Measurements from ENCODE around the gene CRABP2.

DNA sequence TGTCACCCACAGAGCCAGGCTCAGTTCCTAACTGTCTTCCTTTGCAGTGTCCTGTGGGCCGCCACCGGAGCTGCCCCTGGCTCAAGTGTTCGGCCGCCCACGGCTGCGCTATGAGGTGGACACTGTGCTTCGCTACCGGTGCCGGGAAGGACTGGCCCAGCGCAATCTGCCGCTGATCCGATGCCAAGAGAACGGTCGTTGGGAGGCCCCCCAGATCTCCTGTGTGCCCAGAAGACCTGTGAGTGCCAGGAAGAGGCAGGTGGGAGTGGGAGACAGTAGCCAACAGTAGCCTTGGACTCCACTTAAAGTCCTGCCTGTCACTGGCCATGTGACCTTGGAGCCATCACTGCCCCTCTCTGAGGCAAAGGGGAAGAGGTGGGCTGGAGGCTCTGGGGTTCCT is 46.9 kb downstream of the CRABP2 start:
- no peak for TF ChIP-seq EZH2 (IDR thresholded peaks at IDR 0.05; ENCODE audit: insufficient read depth, poor library complexity, severe bottlenecking)
- no peak for TF ChIP-seq EZH2phosphoT487 (IDR thresholded peaks at IDR 0.05; ENCODE audit: insufficient read depth, low read depth)

Measured in GM23248 (cell line).